H1 (cell line): ENCODE results near the gene ITPR1. TPM values are rescaled to one million over a fixed set of nuclear protein-coding genes. Genes with fewer than 3 reads are reported as not detected.

Source experiments
- CTCF ChIA-PET: fragments of 300-600 bp; sonication (Branson Sonifier 250); formaldehyde crosslinking; loops from one replicate; lab custom pipeline; 2021; ENCODE audit not compliant: partially characterized antibody; lab: Charles Lee
- POLR2A ChIA-PET: fragments of 300-600 bp; sonication (Branson Sonifier 250); formaldehyde crosslinking; loops from one replicate; lab custom pipeline; 2021; ENCODE audit warnings: inconsistent platforms; ENCODE audit not compliant: partially characterized antibody; lab: Charles Lee
- DNase-seq, 2 experiments: peaks; one replicate each; pipeline versions ENCODE4 v3.0.0 to v3.0.0-alpha.2; 2010 to 2022; ENCODE audit warnings: low spot score in 2 of 2, low read depth in 1 of 2, mixed read lengths in 1 of 2
- FAIRE-seq: peaks from 2 replicates; lab custom pipeline; 2011; peaks lifted over from hg19 to GRCh38; lab: Jason Lieb, UNC
- H2AFZ ChIP-seq: 2 replicates; pipeline ENCODE4 v1.8.1; 2012; ENCODE audit warnings: low read length, inconsistent platforms
- H2AK5ac ChIP-seq: 2 replicates; pipeline ENCODE4 v1.6.1; 2013; ENCODE audit warnings: low read depth, low read length
- H2BK120ac ChIP-seq: replicated peaks from 2 replicates; pipeline ENCODE3; 2013; ENCODE audit warnings: low read depth, low read length, inconsistent platforms
- H2BK12ac ChIP-seq: 2 replicates; pipeline ENCODE4 v1.6.1; 2013; ENCODE audit warnings: low read depth, low read length
- H2BK15ac ChIP-seq: 2 replicates; pipeline ENCODE4 v1.6.1; 2013; ENCODE audit warnings: low read length
- H2BK20ac ChIP-seq: 2 replicates; pipeline ENCODE4 v1.6.1; 2013; ENCODE audit warnings: low read length
- H2BK5ac ChIP-seq: 2 replicates; pipeline ENCODE4 v1.6.1; 2013; ENCODE audit warnings: low read depth, low read length
- H3K14ac ChIP-seq: 2 replicates; pipeline ENCODE4 v1.6.1; 2013; ENCODE audit warnings: inconsistent platforms; ENCODE audit not compliant: insufficient read length
- H3K18ac ChIP-seq: 2 replicates; pipeline ENCODE4 v1.6.1; 2013; ENCODE audit warnings: low read length; ENCODE audit errors: extremely low read depth
- H3K23ac ChIP-seq: 2 replicates; pipeline ENCODE4 v1.6.1; 2013; ENCODE audit warnings: inconsistent platforms; ENCODE audit not compliant: insufficient read length
- H3K23me2 ChIP-seq: 2 replicates; pipeline ENCODE4 v1.6.1; 2013; ENCODE audit warnings: low read depth, low read length
- H3K27ac ChIP-seq: 2 replicates; pipeline ENCODE4 v1.6.1; 2011; ENCODE audit warnings: low read depth, low read length, inconsistent platforms
- H3K27me3 ChIP-seq, 4 experiments: replicated peaks in 1 of 4; 1 replicate in 1 of 4; 2 replicates in 3 of 4; pipeline versions ENCODE4 v1.6.1 to v1.8.1; 2011 to 2013; ENCODE audit warnings: low read length in 3 of 4, mild to moderate bottlenecking in 3 of 4, inconsistent platforms in 2 of 4, mixed read lengths in 2 of 4, moderate library complexity in 1 of 4; ENCODE audit not compliant: control insufficient read depth in 3 of 4, insufficient read depth in 3 of 4; ENCODE audit errors: extremely low read depth in 1 of 4
- H3K36me3 ChIP-seq, 4 experiments: 2 replicates each; pipeline versions ENCODE4 v1.6.1 to v1.8.1; 2011 to 2013; ENCODE audit warnings: mild to moderate bottlenecking in 4 of 4, low read length in 3 of 4, moderate library complexity in 2 of 4, control low read depth in 1 of 4, inconsistent platforms in 1 of 4; ENCODE audit not compliant: insufficient read depth in 4 of 4, control insufficient read depth in 2 of 4
- H3K4ac ChIP-seq: replicated peaks from 2 replicates; pipeline ENCODE3; 2013; ENCODE audit warnings: low read length, low read depth, mixed read lengths, inconsistent platforms; ENCODE audit not compliant: insufficient read length
- H3K4me1 ChIP-seq, 4 experiments: replicated peaks in 1 of 4; 1 replicate in 1 of 4; 2 replicates in 3 of 4; pipeline versions ENCODE4 v1.6.1 to v1.8.1; 2011 to 2013; ENCODE audit warnings: low read length in 3 of 4, inconsistent platforms in 2 of 4, mixed read lengths in 1 of 4; ENCODE audit not compliant: insufficient read depth in 4 of 4, control insufficient read depth in 3 of 4
- H3K4me2 ChIP-seq, 2 experiments: 2 replicates each; pipeline versions ENCODE4 v1.6.1 to v1.8.1; 2011 to 2013; ENCODE audit warnings: low read depth in 2 of 2, low read length in 2 of 2, control low read depth in 1 of 2, inconsistent platforms in 1 of 2, mild to moderate bottlenecking in 1 of 2; ENCODE audit not compliant: insufficient read depth in 1 of 2
- H3K4me3 ChIP-seq, 4 experiments: fragments of 200-600, 300-600 bp in 1 of 4; sonication (generic), shearing (Covaris generic), sonication (Bioruptor Twin) in 1 of 4; 2 replicates each; pipeline versions ENCODE4 v1.5.1 to v1.8.1; 2011 to 2016; ENCODE audit warnings: low read length in 4 of 4, low read depth in 3 of 4, control low read depth in 2 of 4, inconsistent platforms in 2 of 4, mild to moderate bottlenecking in 2 of 4, mixed read lengths in 1 of 4, moderate library complexity in 1 of 4; ENCODE audit not compliant: insufficient read depth in 2 of 4; ENCODE audit errors: extremely low read depth in 1 of 4
- H3K56ac ChIP-seq: replicated peaks from 2 replicates; pipeline ENCODE3; 2013; ENCODE audit warnings: low read depth, mild to moderate bottlenecking, mixed read lengths, low read length, inconsistent platforms; ENCODE audit not compliant: insufficient read length
- H3K79me1 ChIP-seq: 2 replicates; pipeline ENCODE4 v1.6.1; 2013; ENCODE audit warnings: low read depth, low read length, control low read depth
- H3K79me2 ChIP-seq, 2 experiments: 2 replicates each; pipeline versions ENCODE4 v1.6.1 to v1.8.1; 2012 to 2013; ENCODE audit warnings: low read length in 2 of 2, mild to moderate bottlenecking in 2 of 2, inconsistent platforms in 1 of 2; ENCODE audit not compliant: insufficient read depth in 2 of 2, control insufficient read depth in 1 of 2
- H3K9ac ChIP-seq, 4 experiments: replicated peaks in 1 of 4; 1 replicate in 1 of 4; 2 replicates in 3 of 4; pipeline versions ENCODE4 v1.6.1 to v1.8.1; 2011 to 2013; ENCODE audit warnings: low read depth in 3 of 4, low read length in 3 of 4, control low read depth in 2 of 4, mild to moderate bottlenecking in 2 of 4, moderate library complexity in 2 of 4, inconsistent platforms in 1 of 4; ENCODE audit errors: extremely low read depth in 1 of 4
- H3K9me3 ChIP-seq, 2 experiments: 2 replicates each; pipeline versions ENCODE4 v1.6.1 to v1.8.1; 2012 to 2013; ENCODE audit warnings: mild to moderate bottlenecking in 2 of 2, moderate library complexity in 2 of 2, control low read depth in 1 of 2, inconsistent platforms in 1 of 2, low read depth in 1 of 2, low read length in 1 of 2, mixed read lengths in 1 of 2; ENCODE audit not compliant: insufficient read depth in 2 of 2
- H4K20me1 ChIP-seq, 2 experiments: replicated peaks in 1 of 2; 2 replicates each; pipeline versions ENCODE3 to v1.8.1; 2011 to 2013; ENCODE audit warnings: inconsistent platforms in 2 of 2, low read length in 2 of 2, mild to moderate bottlenecking in 1 of 2; ENCODE audit not compliant: insufficient read depth in 2 of 2, control insufficient read depth in 1 of 2
- H4K5ac ChIP-seq: 2 replicates; pipeline ENCODE4 v1.6.1; 2013; ENCODE audit warnings: low read length, low read depth, mixed read lengths, inconsistent platforms; ENCODE audit not compliant: insufficient read length
- H4K8ac ChIP-seq: 2 replicates; pipeline ENCODE4 v1.8.0; 2013; ENCODE audit warnings: mild to moderate bottlenecking, moderate library complexity, low read length, inconsistent platforms; ENCODE audit not compliant: insufficient read depth; ENCODE audit errors: extremely low read depth
- H4K91ac ChIP-seq: replicated peaks from 2 replicates; pipeline ENCODE3; 2013; ENCODE audit warnings: low read length, mixed read lengths, inconsistent platforms; ENCODE audit not compliant: insufficient read length
- GTF2F1 ChIP-seq: IDR thresholded peaks from 2 replicates; pipeline ENCODE4 v1.6.1; 2012; ENCODE audit warnings: low read depth, low read length, improper control_type of control experiment, borderline replicate concordance
- WGBS, 2 experiments: shearing (Covaris generic) in 1 of 2; methylation state at CpG; one replicate each; pipeline versions ENCODE4 v1.1.6 to v1.1.7; 2013 to 2015; ENCODE audit warnings: low lambda C conversion rate in 2 of 2, mixed read lengths in 2 of 2, inconsistent platforms in 1 of 2, low coverage in 1 of 2, missing lambda C conversion rate in 1 of 2; ENCODE audit not compliant: insufficient replicate concordance in 2 of 2, insufficient coverage in 1 of 2, insufficient read length in 1 of 2; ENCODE audit errors: extremely low coverage in 1 of 2, missing lambda C conversion rate in 1 of 2; 5-methylcytosine and 5-hydroxymethylcytosine counted together
- polyA plus RNA-seq, 7 experiments: library from polyadenylated mRNA; depleted of rRNA in 3 of 7; stranded (reverse) in 5 of 7; unstranded in 2 of 7; fragments of >200 nt in 5 of 7; fragments of 200-250 nt in 2 of 7; gene quantifications; 1 replicate in 5 of 7; 2 replicates in 1 of 7; 4 replicates in 1 of 7; pipeline versions ENCODE4 v1.2.1 to v1.2.3, GENCODE V29; 2011 to 2013; ENCODE audit warnings: missing spikeins in 2 of 7, mixed read lengths in 2 of 7
- total RNA-seq: library from RNA; stranded (reverse); fragmentation: NEBNext Ultra II Directional; extraction: Animal tissue kit (Norgen Biotek cat#: 25700); gene quantifications from 2 replicates; pipeline ENCODE4 v1.2.1, GENCODE V29; 2021

The ITPR1 gene
- total and polyA plus RNA-seq, 2 of the 8 experiments (the other 6 are each of a cell fraction or from before 2014, with no cell fraction given), result 2.5 to 16.3 TPM

DNA sequence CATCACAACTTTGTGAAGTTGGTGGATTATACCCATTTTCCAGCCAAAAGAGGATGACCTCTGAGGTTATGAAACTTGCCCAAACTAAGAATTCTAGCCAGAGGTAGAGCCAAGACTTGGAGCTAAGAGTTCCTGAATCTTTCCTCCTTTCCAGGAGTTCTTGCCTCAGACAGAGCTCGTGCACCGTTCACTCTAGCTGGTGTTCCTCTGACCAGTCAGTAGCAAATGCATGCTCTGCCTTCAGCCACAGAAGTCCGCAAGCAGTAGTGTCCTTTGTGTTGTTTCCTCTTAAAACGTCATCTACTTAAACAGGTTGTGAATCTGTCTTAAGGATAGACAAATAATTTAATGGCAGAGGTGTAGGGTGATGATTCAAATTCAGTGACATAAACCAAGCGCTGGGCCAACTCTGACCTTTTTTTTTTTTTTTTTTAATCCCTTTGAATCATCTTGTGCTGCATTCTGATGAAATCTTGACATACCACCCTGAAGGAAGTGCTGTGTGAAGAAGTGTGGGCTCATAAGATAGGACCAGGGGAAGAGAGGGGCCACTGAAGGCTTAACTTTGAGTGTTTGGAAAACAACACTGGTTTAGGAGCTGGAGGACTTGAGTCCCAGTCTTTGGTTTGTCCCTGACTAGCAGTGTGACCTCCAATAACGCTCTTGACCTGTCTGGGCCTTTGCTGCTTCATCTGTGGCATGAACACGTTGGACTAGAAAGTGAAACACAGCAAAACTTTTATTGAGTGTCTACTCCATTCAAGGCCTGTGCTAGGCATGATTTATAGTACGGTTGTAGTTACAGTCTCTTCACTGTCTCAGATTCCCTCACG lies 53.4 kb downstream of the ITPR1 start:
- Histone ChIP-seq H4K8ac (no peak overlapping the region), H2BK120ac (no peak overlapping the region), H3K18ac (no peak overlapping the region), H3K9me3 (no peaks in the 10 kb centered on the region), H3K4me1 (no peaks in the 10 kb centered on the region), H3K23me2 (no peaks in the 10 kb centered on the region), H2BK12ac (no peak overlapping the region), H3K27ac (no peak overlapping the region), H3K9ac (no peak overlapping the region), H2AFZ (no peak overlapping the region), H3K79me1 (no peaks in the 10 kb centered on the region), H4K5ac (no peak overlapping the region), H3K4me2 (no peak overlapping the region), H2BK20ac (no peak overlapping the region), H3K4me3 (no peak overlapping the region), H3K36me3 (no peaks in the 10 kb centered on the region), H3K4ac (no peak overlapping the region), H3K79me2 (no peaks in the 10 kb centered on the region), H3K56ac (no peak overlapping the region), H3K23ac (no peak overlapping the region), H2BK5ac (no peak overlapping the region), H2AK5ac (no peak overlapping the region), H3K27me3 (no peaks in the 10 kb centered on the region), H2BK15ac (no peak overlapping the region), H3K14ac (no peak overlapping the region), H4K91ac (no peak overlapping the region), H4K20me1 (no peaks in the 10 kb centered on the region)
- 79% methylated on average over 9 of the region's 9 CpGs; no CpG with 5 or more reads in 1 of the 2 experiments for WGBS, 2 experiments
- DNase-seq, result no peak
- TF ChIP-seq GTF2F1, result no peak
- no peak for FAIRE-seq
- POLR2A ChIA-PET, result interaction anchor here (1.1 to 1.2 kb wide), 2 partner anchors 53 to 79 kb away, joined by 3 read pairs; partner anchors contain the start of gene ITPR1
- CTCF ChIA-PET, result no interaction called here
